Suprapubic skin (tissue), 4 donors: ENCODE measurements around the gene MYOM3. TPM values are rescaled to one million over a fixed set of nuclear protein-coding genes. Genes with fewer than 3 reads are reported as not detected.

ENCODE experiments used
- DNase-seq, 2 donors: peaks; one replicate each; pipeline ENCODE4 v3.0.0-alpha.2; 2019; ENCODE audit warnings: low spot score in 2 of 2
- H3K27ac ChIP-seq: fragments of 200-600 bp; sonication (generic); one replicate; pipeline ENCODE4 v1.5.1; 2019
- H3K27me3 ChIP-seq: fragments of 200-600 bp; sonication (generic); one replicate; pipeline ENCODE4 v1.5.1; 2019
- H3K36me3 ChIP-seq: fragments of 200-600 bp; sonication (generic); one replicate; pipeline ENCODE4 v1.5.1; 2019
- H3K4me1 ChIP-seq: fragments of 200-600 bp; sonication (generic); one replicate; pipeline ENCODE4 v1.5.1; 2019
- H3K4me3 ChIP-seq: fragments of 200-600 bp; sonication (generic); one replicate; pipeline ENCODE4 v1.5.1; 2019; ENCODE audit warnings: mild to moderate bottlenecking
- H3K9me3 ChIP-seq: fragments of 200-600 bp; sonication (generic); one replicate; pipeline ENCODE4 v1.5.1; 2019
- EP300 ChIP-seq: sonication (generic); formaldehyde crosslinking; IDR thresholded peaks from one replicate; pipeline ENCODE4 v1.6.1; 2017; ENCODE audit warnings: antibody characterized with exemption
- POLR2A ChIP-seq, 2 donors: fragments of 450-650 bp; IDR thresholded peaks; one replicate each; pipeline ENCODE4 v1.6.1; 2017; ENCODE audit warnings: antibody characterized with exemption in 2 of 2, mild to moderate bottlenecking in 2 of 2, moderate library complexity in 2 of 2
- POLR2AphosphoS5 ChIP-seq, 3 donors: sonication (generic); formaldehyde crosslinking; IDR thresholded peaks; one replicate each; pipeline ENCODE4 v1.6.1; 2017; ENCODE audit warnings: antibody characterized with exemption in 3 of 3
- WGBS: methylation state at CpG from one replicate; pipeline ENCODE4 v1.1.5; 2018; 5-methylcytosine and 5-hydroxymethylcytosine counted together
- total RNA-seq, 4 donors: library from RNA; depleted of rRNA; stranded (reverse); fragments of >200 nt; gene quantifications; one replicate each; pipeline ENCODE4 v1.1.0, GENCODE V29; 2016
- TF ChIP-seq, protein P1 (sequence below), 2 donors: fragments of 200-600 bp in 1 of 2; fragments of 450-650 bp in 1 of 2; sonication (generic) in 1 of 2; IDR thresholded peaks; one replicate each; pipeline ENCODE4 v1.5.1; 2016 to 2019; ENCODE audit warnings: antibody characterized with exemption in 2 of 2, mild to moderate bottlenecking in 1 of 2, moderate library complexity in 1 of 2

Gene MYOM3
- total RNA-seq, 4 donors from 2014 or later = 1.5 to 2.3 (median 2.1) TPM

DNA sequence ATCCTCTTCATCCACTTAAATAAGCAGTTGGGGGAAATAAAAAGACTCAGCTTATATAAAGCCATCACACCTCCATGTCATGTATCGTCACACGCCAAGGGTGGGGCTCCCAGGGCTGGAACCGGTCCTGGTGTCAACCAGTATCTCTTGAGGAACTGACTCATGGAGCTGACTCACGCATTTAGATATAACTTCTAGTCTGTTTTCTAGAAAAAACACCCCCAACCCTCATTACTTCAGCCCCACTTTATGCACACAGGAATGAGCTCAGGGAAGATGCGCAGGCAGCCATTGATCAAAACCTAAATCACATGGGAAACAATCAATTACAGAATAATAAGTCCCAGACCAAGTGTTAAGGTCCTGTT lies 37.9 kb upstream of the MYOM3 start:
- peaks cover 7% of the 10 kb centered on the region for H3K27me3 ChIP-seq
- 23% methylated on average over 5 of the region's 5 CpGs for WGBS
- H3K36me3 ChIP-seq = no peaks in the 10 kb centered on the region
- H3K4me3 ChIP-seq = peak overlapping the region; percentile 41
- no peak for TF ChIP-seq EP300
- no peak for TF ChIP-seq POLR2AphosphoS5 (IDR thresholded peaks at IDR 0.05)
- no peak for TF ChIP-seq POLR2A (IDR thresholded peaks at IDR 0.05)
- TF ChIP-seq, protein P1, sequence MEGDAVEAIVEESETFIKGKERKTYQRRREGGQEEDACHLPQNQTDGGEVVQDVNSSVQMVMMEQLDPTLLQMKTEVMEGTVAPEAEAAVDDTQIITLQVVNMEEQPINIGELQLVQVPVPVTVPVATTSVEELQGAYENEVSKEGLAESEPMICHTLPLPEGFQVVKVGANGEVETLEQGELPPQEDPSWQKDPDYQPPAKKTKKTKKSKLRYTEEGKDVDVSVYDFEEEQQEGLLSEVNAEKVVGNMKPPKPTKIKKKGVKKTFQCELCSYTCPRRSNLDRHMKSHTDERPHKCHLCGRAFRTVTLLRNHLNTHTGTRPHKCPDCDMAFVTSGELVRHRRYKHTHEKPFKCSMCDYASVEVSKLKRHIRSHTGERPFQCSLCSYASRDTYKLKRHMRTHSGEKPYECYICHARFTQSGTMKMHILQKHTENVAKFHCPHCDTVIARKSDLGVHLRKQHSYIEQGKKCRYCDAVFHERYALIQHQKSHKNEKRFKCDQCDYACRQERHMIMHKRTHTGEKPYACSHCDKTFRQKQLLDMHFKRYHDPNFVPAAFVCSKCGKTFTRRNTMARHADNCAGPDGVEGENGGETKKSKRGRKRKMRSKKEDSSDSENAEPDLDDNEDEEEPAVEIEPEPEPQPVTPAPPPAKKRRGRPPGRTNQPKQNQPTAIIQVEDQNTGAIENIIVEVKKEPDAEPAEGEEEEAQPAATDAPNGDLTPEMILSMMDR (IDR thresholded peaks at IDR 0.05) = no peak
- no peak for DNase-seq
- H3K9me3 ChIP-seq = no peaks in the 10 kb centered on the region
- H3K27ac ChIP-seq = peak overlapping the region; percentile 80
- H3K4me1 ChIP-seq = peaks cover 18% of the 10 kb centered on the region

DNA sequence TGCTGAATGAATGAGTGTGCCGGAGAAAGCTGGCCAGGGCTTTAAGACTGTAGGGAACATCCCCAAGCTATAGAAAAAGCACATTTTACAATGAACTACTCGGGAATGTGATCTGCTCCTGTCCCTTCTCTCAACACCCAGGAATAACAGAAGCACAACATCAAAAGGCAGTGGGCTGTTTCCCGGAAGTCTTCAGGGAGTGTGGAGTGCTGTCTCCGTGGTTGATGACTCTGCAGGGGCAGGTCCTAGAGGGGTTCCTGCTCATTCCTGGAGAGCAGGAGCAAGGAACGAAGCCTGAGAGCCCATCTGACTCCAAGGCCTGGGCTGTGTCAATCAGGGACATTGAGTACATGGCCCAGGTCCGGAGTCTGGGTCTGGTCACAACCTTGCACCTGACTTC lies 35.9 kb upstream of the MYOM3 start:
- Histone ChIP-seq H3K27ac (no peak overlapping the region), H3K4me1 (peaks cover 28% of the 10 kb centered on the region), H3K36me3 (no peaks in the 10 kb centered on the region), H3K9me3 (no peaks in the 10 kb centered on the region), H3K27me3 (peaks cover 4% of the 10 kb centered on the region), H3K4me3 (no peak overlapping the region)
- no peak for DNase-seq
- TF ChIP-seq POLR2AphosphoS5 (IDR thresholded peaks at IDR 0.05) (no peak), EP300 (no peak), POLR2A (IDR thresholded peaks at IDR 0.05) (no peak)
- TF ChIP-seq, protein P1 (IDR thresholded peaks at IDR 0.05) = no peak
- WGBS = 76% methylated on average over 6 of the region's 6 CpGs

DNA sequence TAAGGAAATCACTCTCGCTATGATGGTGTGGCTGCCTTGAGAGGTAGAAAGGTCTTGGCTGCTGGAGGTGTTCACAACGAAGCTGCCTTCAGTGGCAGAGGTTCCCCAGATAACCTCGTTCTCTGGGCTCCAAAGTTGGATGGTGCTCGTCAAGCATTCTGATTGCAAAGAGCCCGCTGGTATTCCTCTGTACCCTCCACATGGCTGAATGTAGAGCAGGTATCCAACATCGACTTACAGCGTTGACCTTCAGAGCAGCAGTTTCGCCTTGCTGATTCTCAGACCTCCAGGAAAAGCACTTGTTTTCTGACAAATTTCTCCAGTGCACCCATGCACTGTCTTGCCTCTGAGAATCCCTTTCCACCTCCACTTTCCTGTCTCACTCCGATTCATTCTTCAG lies 35.3 kb upstream of the MYOM3 start:
- H3K36me3 ChIP-seq = no peaks in the 10 kb centered on the region
- H3K4me3 ChIP-seq = no peak overlapping the region
- H3K27ac ChIP-seq = no peak overlapping the region
- TF ChIP-seq POLR2A (IDR thresholded peaks at IDR 0.05) (no peak), EP300 (no peak), POLR2AphosphoS5 (IDR thresholded peaks at IDR 0.05) (no peak)
- TF ChIP-seq, protein P1 (IDR thresholded peaks at IDR 0.05) = no peak
- H3K9me3 ChIP-seq = no peaks in the 10 kb centered on the region
- no peaks in the 10 kb centered on the region for H3K27me3 ChIP-seq
- no peak for DNase-seq
- WGBS = 95% methylated on average over 9 of the region's 9 CpGs
- peaks cover 35% of the 10 kb centered on the region for H3K4me1 ChIP-seq

DNA sequence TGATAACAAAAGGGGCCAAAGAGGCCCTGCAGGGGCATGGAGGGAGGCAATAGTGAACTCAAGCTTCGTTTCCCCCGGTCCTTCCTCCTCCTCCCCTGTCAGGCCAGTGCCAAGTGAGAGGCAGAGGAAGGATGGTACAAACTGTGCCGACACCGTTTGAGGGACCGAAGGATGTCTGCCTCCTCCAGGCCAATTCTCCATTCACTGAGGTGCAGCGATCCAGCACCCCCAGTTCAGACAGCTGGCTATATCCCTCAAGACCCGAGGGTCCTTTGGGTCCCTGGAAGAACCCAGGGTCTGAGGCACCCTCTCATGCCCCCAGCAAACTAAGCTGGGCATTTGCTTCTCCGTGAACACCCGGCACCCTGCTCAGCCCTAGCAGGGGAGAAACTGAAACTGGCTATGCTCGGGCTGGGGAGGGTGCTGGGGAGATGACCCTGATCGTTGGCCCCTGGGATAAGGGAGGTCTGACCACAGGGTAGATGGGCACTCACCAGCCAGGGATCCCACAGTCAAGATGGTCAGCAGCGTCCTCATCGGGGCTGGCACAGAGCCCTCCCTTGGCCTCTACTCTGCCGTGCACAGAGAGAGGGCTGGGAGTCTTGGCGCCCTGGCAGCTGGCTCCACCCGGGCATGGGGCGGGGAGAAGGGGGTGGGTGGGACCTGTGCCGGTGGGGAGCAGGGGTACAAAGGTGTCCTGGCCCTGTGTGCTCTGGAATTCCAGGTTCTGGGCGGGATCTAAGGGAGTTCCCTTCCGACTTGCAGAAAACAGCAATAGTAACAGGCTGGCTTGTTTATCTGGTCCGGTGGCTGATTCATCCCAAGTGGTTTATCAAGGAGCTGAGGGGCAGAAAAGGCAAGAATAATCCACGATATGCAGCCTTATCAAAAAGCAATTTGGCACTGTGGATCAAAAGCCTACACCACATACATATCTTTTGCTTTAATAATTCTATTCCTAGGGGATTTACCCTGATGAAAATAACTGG lies 30.9 kb upstream of the MYOM3 start, which contains the start of gene IL22RA1:
Gene IL22RA1 (minus strand): TSS at position 595 of the 989 bp plus-strand sequence. CDS start 58 bp downstream, at position 537.
- H3K9me3 ChIP-seq = no peaks in the 10 kb centered on the region

More for the DNA sequence above, 30.9 kb upstream of the MYOM3 start, which contains the start of gene IL22RA1:
- 31% methylated on average over 10 of the region's 22 CpGs for WGBS
- DNase-seq = no peak
- no peak for TF ChIP-seq EP300
- no peak for TF ChIP-seq POLR2A (IDR thresholded peaks at IDR 0.05)
- no peak for TF ChIP-seq POLR2AphosphoS5 (IDR thresholded peaks at IDR 0.05)
- TF ChIP-seq, protein P1 (IDR thresholded peaks at IDR 0.05) = no peak
- peak within 1 kb of the TSS; percentile 44 for H3K4me3 ChIP-seq
- no peaks in the 10 kb centered on the region for H3K36me3 ChIP-seq
- H3K4me1 ChIP-seq = peaks cover 19% of the 10 kb centered on the region
- no peaks in the 10 kb centered on the region for H3K27me3 ChIP-seq
- H3K27ac ChIP-seq = peak within 1 kb of the TSS; percentile 55
